Measurements from ENCODE around the gene MEGF8. TPM values are rescaled to one million over a fixed set of nuclear protein-coding genes. Genes with fewer than 3 reads are reported as not detected.

MEGF8 gene
- total and polyA plus RNA-seq, 2 of the 8 experiments (the other 6 are each of a cell fraction or from before 2014, with no cell fraction given) = 13.0 to 23.7 TPM

GRCh38 chr19:42349378-42350107, 24.1 kb downstream of the MEGF8 start:
- no peak overlapping the region for H3K14ac ChIP-seq (ENCODE audit: insufficient read length)
- no peak for DNase-seq (ENCODE audit: low read depth in 1 of 2, low spot score in 2 of 2)
- CTCF ChIA-PET (ENCODE audit: partially characterized antibody) = no interaction called here
- TF ChIP-seq EGR1 (IDR thresholded peaks at IDR 0.05; ENCODE audit: borderline replicate concordance, low read depth, low read length) = no peak
- no peak for TF ChIP-seq TCF12 (IDR thresholded peaks at IDR 0.05; ENCODE audit: low read depth, low read length)
- TF ChIP-seq NANOG (IDR thresholded peaks at IDR 0.05; ENCODE audit: insufficient read depth, low read depth, low read length, poor library complexity, severe bottlenecking) = no peak
- TF ChIP-seq CTBP2 (IDR thresholded peaks at IDR 0.05; ENCODE audit: borderline replicate concordance, insufficient read depth, insufficient read length, low read length) = no peak
- no peak for TF ChIP-seq BACH1 (IDR thresholded peaks at IDR 0.05; ENCODE audit: low read length)
- no peak for TF ChIP-seq SP2 (IDR thresholded peaks at IDR 0.05; ENCODE audit: low read length)
- TF ChIP-seq TAF1 (IDR thresholded peaks at IDR 0.05; ENCODE audit: low read depth, low read length) = no peak
- no peak for TF ChIP-seq CHD2 (IDR thresholded peaks at IDR 0.05; ENCODE audit: low read length)
- no peak for TF ChIP-seq CREB1 (IDR thresholded peaks at IDR 0.05)
- no peak for TF ChIP-seq RNF2 (IDR thresholded peaks at IDR 0.05; ENCODE audit: borderline replicate concordance, low read depth, low read length, missing control alignments, poor library complexity, severe bottlenecking)
- TF ChIP-seq FOSL1 (IDR thresholded peaks at IDR 0.05; ENCODE audit: insufficient read depth, low read depth, low read length) = no peak

More at GRCh38 chr19:42349378-42350107, 24.1 kb downstream of the MEGF8 start:
- no peak overlapping the region for H2BK15ac ChIP-seq (ENCODE audit: low read length)
- H3K27me3 ChIP-seq (replicated peaks in 1 of 4; ENCODE audit: control insufficient read depth in 3 of 4, extremely low read depth in 1 of 4, insufficient read depth in 3 of 4, low read length in 3 of 4) = no peaks in the 10 kb centered on the region
- no peak overlapping the region for H4K8ac ChIP-seq (ENCODE audit: extremely low read depth, insufficient read depth, low read length)
- H2BK20ac ChIP-seq (ENCODE audit: low read length) = no peak overlapping the region
- no peak overlapping the region for H2BK5ac ChIP-seq (ENCODE audit: low read depth, low read length)
- no peaks in the 10 kb centered on the region for H3K79me1 ChIP-seq (ENCODE audit: low read depth, low read length)
- no peak for FAIRE-seq
- H4K5ac ChIP-seq (ENCODE audit: insufficient read length, low read depth, low read length) = no peak overlapping the region
- H4K91ac ChIP-seq (replicated peaks; ENCODE audit: insufficient read length, low read length) = no peak overlapping the region
- no peaks in the 10 kb centered on the region for H3K4me1 ChIP-seq (replicated peaks in 1 of 4; ENCODE audit: control insufficient read depth in 3 of 4, insufficient read depth in 4 of 4, low read length in 3 of 4)
- H2AFZ ChIP-seq (ENCODE audit: low read length) = no peak overlapping the region
- H3K9ac ChIP-seq (replicated peaks in 1 of 4; ENCODE audit: extremely low read depth in 1 of 4, low read depth in 3 of 4, low read length in 3 of 4) = no peak overlapping the region
- POLR2A ChIA-PET (ENCODE audit: partially characterized antibody) = interaction anchor here (0.5 kb wide), 1 partner anchor 142 kb away, joined by 3 read pairs; no protein-coding TSS in a partner anchor
- WGBS, 2 experiments (ENCODE audit: extremely low coverage in 1 of 2, insufficient coverage in 1 of 2, insufficient read length in 1 of 2, insufficient replicate concordance in 2 of 2, low coverage in 1 of 2, low lambda C conversion rate in 2 of 2, missing lambda C conversion rate in 1 of 2) = 85% methylated on average over 13 of the region's 14 CpGs; no CpG with 5 or more reads in 1 of the 2 experiments
- H3K23me2 ChIP-seq (ENCODE audit: low read depth, low read length) = no peaks in the 10 kb centered on the region
- no peak overlapping the region for H2BK120ac ChIP-seq (replicated peaks; ENCODE audit: low read depth, low read length)
- no peaks in the 10 kb centered on the region for H3K79me2 ChIP-seq (ENCODE audit: control insufficient read depth in 1 of 2, insufficient read depth in 2 of 2, low read length in 2 of 2)
- no peak overlapping the region for H3K23ac ChIP-seq (ENCODE audit: insufficient read length)
- H3K4me2 ChIP-seq (ENCODE audit: insufficient read depth in 1 of 2, low read depth in 2 of 2, low read length in 2 of 2) = no peak overlapping the region
- no peaks in the 10 kb centered on the region for H3K9me3 ChIP-seq (ENCODE audit: insufficient read depth in 2 of 2, low read depth in 1 of 2, low read length in 1 of 2)
- no peak overlapping the region for H3K4ac ChIP-seq (replicated peaks; ENCODE audit: insufficient read length, low read depth, low read length)
- no peak overlapping the region for H2BK12ac ChIP-seq (ENCODE audit: low read depth, low read length)
- no peak overlapping the region for H3K56ac ChIP-seq (replicated peaks; ENCODE audit: insufficient read length, low read depth, low read length)
- H4K20me1 ChIP-seq (replicated peaks in 1 of 2; ENCODE audit: control insufficient read depth in 1 of 2, insufficient read depth in 2 of 2, low read length in 2 of 2) = peaks cover 1 to 2% of the 10 kb centered on the region in 2 experiments
- H3K27ac ChIP-seq (ENCODE audit: low read depth, low read length) = no peak overlapping the region
- peaks cover 0 to 6% (median under 1%) of the 10 kb centered on the region in 4 experiments; a peak in 2 of 8 replicates for H3K36me3 ChIP-seq (ENCODE audit: control insufficient read depth in 2 of 4, insufficient read depth in 4 of 4, low read length in 3 of 4)
- H3K4me3 ChIP-seq (ENCODE audit: extremely low read depth in 1 of 4, insufficient read depth in 2 of 4, low read depth in 3 of 4, low read length in 4 of 4) = no peak overlapping the region
- no peak overlapping the region for H3K18ac ChIP-seq (ENCODE audit: extremely low read depth, low read length)
- no peak overlapping the region for H2AK5ac ChIP-seq (ENCODE audit: low read depth, low read length)
